ENCODE results near the gene PADI4. TPM values are rescaled to one million over a fixed set of nuclear protein-coding genes. Genes with fewer than 3 reads are reported as not detected.

The PADI4 gene
- total RNA-seq, 1 donor from 2014 or later: 0.74 TPM

DNA sequence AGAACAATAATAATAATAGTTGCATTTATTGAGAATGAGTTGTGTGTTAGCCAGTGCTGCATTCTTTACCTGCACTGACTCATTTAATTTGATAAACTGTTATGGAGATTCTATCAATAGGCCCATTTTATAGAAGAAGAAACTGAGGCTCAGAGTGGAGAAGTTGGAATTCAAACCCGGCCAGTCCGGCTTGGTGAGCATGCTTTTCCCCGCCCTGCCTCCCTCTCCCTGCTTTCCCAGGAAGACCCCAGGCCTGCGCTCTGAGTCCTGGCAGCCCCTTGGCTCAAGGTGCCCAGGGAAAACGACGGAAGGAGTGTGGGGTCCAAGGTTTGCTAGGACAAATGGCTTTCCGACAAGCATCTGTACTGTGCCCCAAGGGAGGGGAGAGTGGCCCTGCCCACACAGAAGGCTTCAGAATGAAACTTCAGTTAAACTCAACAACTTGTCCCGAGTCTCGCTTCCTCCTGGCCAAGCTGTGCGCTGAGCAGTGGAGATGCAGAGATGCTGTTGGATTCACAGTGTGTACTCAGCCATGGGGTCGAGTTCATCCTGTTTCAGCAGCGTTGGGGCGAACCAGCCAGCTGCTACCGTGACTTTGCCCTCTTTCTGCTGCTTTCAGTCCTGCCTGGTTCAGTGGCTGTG lies 40.7 kb downstream of the PADI4 start:
- intact Hi-C loops (cut with DNase I): no loop called here
- H3K4me1 ChIP-seq: no peaks in the 10 kb centered on the region
- no peak overlapping the region for H3K27ac ChIP-seq
- H3K36me3 ChIP-seq: no peaks in the 10 kb centered on the region
- H3K27me3 ChIP-seq: no peaks in the 10 kb centered on the region
- no peak overlapping the region for H3K4me3 ChIP-seq
- H3K9me3 ChIP-seq: no peaks in the 10 kb centered on the region
- no peak for DNase-seq (ENCODE audit: extremely low spot score in 2 of 2)
- TF ChIP-seq, protein P1, sequence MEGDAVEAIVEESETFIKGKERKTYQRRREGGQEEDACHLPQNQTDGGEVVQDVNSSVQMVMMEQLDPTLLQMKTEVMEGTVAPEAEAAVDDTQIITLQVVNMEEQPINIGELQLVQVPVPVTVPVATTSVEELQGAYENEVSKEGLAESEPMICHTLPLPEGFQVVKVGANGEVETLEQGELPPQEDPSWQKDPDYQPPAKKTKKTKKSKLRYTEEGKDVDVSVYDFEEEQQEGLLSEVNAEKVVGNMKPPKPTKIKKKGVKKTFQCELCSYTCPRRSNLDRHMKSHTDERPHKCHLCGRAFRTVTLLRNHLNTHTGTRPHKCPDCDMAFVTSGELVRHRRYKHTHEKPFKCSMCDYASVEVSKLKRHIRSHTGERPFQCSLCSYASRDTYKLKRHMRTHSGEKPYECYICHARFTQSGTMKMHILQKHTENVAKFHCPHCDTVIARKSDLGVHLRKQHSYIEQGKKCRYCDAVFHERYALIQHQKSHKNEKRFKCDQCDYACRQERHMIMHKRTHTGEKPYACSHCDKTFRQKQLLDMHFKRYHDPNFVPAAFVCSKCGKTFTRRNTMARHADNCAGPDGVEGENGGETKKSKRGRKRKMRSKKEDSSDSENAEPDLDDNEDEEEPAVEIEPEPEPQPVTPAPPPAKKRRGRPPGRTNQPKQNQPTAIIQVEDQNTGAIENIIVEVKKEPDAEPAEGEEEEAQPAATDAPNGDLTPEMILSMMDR (IDR thresholded peaks at IDR 0.05): no peak

- H3K9me3 ChIP-seq: no peaks in the 10 kb centered on the region
- H3K27ac ChIP-seq: no peak overlapping the region
- H3K4me3 ChIP-seq: no peak overlapping the region
- TF ChIP-seq POLR2A (IDR thresholded peaks at IDR 0.05) (no peak), POLR2AphosphoS5 (IDR thresholded peaks at IDR 0.05; ENCODE audit: insufficient read depth in 1 of 2, low read depth in 1 of 2) (no peak)
- TF ChIP-seq, protein P1 (IDR thresholded peaks at IDR 0.05): no peak
- intact Hi-C loops (cut with DNase I): no loop called here
- no peak for DNase-seq (ENCODE audit: extremely low spot score in 2 of 2)
- H3K4me1 ChIP-seq: no peaks in the 10 kb centered on the region
- H3K36me3 ChIP-seq: no peaks in the 10 kb centered on the region
- H3K27me3 ChIP-seq: no peaks in the 10 kb centered on the region
These were observed 42.1 kb downstream of the PADI4 start for GRCh38 chr1:17350083-17350482.

DNA sequence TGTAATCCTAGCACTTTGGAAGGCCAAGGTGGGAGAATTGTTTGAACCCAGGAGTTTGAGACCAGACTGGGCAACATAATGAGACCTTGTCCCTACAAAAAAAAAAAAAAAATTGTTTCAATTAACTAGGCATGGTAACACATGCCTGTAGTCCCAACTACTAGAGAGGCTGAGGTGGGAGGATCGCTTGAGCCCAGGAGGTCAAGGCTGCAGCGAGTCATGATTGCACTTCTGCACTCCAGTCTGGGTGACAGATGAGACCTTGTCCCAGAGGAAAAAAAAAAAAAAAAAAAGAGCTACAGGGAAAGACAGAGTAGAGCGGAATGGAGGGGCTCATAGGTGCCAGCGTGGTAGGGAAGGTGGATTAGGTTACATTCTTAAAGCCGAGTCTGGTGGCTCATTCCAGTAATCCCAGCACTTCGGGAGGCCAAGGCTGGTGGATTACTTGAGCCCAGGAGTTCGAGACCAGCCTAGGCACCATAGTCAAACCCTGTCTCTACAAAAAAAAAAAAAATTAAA lies 43.0 kb downstream of the PADI4 start:
- no peaks in the 10 kb centered on the region for H3K27me3 ChIP-seq

DNA sequence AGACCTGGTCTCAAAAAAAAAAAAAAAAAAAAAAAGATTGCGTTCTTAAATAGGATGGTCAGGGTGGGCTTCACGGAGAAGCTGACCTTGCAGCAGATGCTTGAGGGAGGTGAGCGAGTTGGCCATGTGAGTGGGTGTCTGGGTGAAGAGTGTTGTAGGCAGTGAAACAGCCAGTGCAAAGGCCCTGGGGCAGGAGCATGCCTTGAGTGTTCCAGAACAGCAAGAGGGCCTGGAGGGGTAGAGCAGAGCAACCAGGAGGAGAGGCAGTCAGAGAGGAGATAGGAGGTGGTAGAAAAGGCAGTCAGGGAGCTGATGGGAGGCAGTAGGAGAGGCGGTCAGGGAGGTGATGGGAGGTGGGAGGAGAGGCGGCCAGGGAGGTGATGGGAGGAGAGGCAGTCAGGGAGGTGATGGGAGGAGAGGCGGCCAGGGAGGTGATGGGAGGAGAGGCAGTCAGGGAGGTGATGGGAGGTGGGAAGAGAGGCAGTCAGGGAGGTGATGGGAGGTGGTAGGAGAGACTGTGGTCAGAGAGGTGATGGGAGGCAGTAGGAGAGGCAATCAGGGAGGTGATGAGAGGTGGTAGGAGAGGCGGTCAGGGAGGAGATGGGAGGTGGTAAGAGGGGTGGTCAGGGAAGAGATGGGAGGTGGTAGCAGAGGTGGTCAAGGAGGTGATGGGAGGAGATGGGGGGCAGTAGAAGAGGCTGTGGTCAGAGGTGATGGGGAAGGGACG lies 43.8 kb downstream of the PADI4 start:
- H3K4me3 ChIP-seq: no peak overlapping the region
- H3K27me3 ChIP-seq: no peaks in the 10 kb centered on the region
- TF ChIP-seq POLR2AphosphoS5 (IDR thresholded peaks at IDR 0.05; ENCODE audit: insufficient read depth in 1 of 2, low read depth in 1 of 2) (no peak), POLR2A (IDR thresholded peaks at IDR 0.05) (no peak)
- TF ChIP-seq, protein P1 (IDR thresholded peaks at IDR 0.05): no peak
- no peaks in the 10 kb centered on the region for H3K9me3 ChIP-seq
- DNase-seq (ENCODE audit: extremely low spot score in 2 of 2): no peak
- intact Hi-C loops (cut with DNase I): no loop called here
- no peak overlapping the region for H3K27ac ChIP-seq
- no peaks in the 10 kb centered on the region for H3K36me3 ChIP-seq
- H3K4me1 ChIP-seq: no peaks in the 10 kb centered on the region

More for the DNA sequence above, 43.0 kb downstream of the PADI4 start:
- intact Hi-C loops (cut with DNase I): no loop called here
- Histone ChIP-seq H3K27ac (no peak overlapping the region), H3K4me1 (no peaks in the 10 kb centered on the region), H3K36me3 (no peaks in the 10 kb centered on the region), H3K9me3 (no peaks in the 10 kb centered on the region), H3K4me3 (no peak overlapping the region)
- TF ChIP-seq POLR2AphosphoS5 (IDR thresholded peaks at IDR 0.05; ENCODE audit: insufficient read depth in 1 of 2, low read depth in 1 of 2) (no peak), POLR2A (IDR thresholded peaks at IDR 0.05) (no peak)
- TF ChIP-seq, protein P1 (IDR thresholded peaks at IDR 0.05): no peak
- no peak for DNase-seq (ENCODE audit: extremely low spot score in 2 of 2)

DNA sequence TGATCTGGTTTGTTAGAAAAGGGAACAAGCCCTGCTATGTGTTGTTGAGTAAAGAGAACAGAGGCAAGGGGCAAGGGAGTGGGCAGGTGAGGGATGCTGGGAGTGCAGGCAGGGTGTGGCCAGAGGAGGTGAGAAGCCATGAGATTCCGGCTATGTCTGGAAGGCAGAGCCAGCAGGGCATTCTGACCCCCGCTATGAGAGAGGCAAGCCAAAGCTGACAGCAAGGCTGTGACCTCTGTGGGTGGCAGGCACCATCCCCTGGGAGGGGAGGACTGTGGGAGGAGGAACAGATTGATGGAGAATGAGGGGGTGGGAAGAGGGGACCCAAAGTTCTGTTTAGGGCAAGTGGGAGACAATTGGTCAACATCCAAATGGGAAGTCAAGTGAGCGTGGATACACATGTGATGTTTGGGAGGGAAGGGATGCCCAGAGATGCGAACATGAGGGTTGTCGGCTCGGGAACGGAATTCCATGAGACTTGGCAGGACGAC lies 44.5 kb downstream of the PADI4 start:
- no peak for DNase-seq (ENCODE audit: extremely low spot score in 2 of 2)
- Histone ChIP-seq H3K4me3 (no peak overlapping the region), H3K27ac (no peak overlapping the region), H3K27me3 (no peaks in the 10 kb centered on the region), H3K36me3 (no peaks in the 10 kb centered on the region), H3K9me3 (no peaks in the 10 kb centered on the region), H3K4me1 (no peaks in the 10 kb centered on the region)
- intact Hi-C loops (cut with DNase I): no loop called here
- TF ChIP-seq, protein P1 (IDR thresholded peaks at IDR 0.05): no peak
- TF ChIP-seq POLR2AphosphoS5 (IDR thresholded peaks at IDR 0.05; ENCODE audit: insufficient read depth in 1 of 2, low read depth in 1 of 2): no peak
- TF ChIP-seq POLR2A (IDR thresholded peaks at IDR 0.05): no peak
